ENCODE data around the gene PXYLP1.

PXYLP1 gene

GRCh38 chr3:141308588-141309218 lies 77.1 kb downstream of the PXYLP1 start:
- Histone ChIP-seq H4K8ac (ENCODE audit: low read depth, low read length) (no peak overlapping the region), H2BK120ac (ENCODE audit: insufficient read depth, low read length, poor library complexity) (no peak overlapping the region), H3K4ac (ENCODE audit: low read depth, low read length) (no peak overlapping the region), H3K4me2 (ENCODE audit: low read length) (no peak overlapping the region), H3K9ac (ENCODE audit: low read length) (no peak overlapping the region), H2AK5ac (ENCODE audit: low read length) (no peak overlapping the region), H3K79me2 (ENCODE audit: control insufficient read depth, insufficient read depth, low read length, poor library complexity) (peaks cover 2% of the 10 kb centered on the region), H2AFZ (ENCODE audit: insufficient read depth, low read length, poor library complexity) (no peak overlapping the region), H3K27ac (ENCODE audit: low read depth, low read length) (no peak overlapping the region), H2BK12ac (ENCODE audit: low read length) (no peak overlapping the region), H2BK5ac (ENCODE audit: low read depth, low read length, poor library complexity) (no peak overlapping the region), H3K4me3 (ENCODE audit: low read depth, low read length) (no peak overlapping the region), H4K91ac (ENCODE audit: low read depth, low read length) (no peak overlapping the region), H3K23ac (ENCODE audit: low read length) (no peak overlapping the region), H3K9me3 (ENCODE audit: insufficient read depth, low read depth, low read length) (no peaks in the 10 kb centered on the region), H3K4me1 (ENCODE audit: control insufficient read depth in 1 of 2, insufficient read depth in 2 of 2, low read length in 2 of 2) (peaks cover 6 to 10% of the 10 kb centered on the region in 2 experiments), H3K27me3 (ENCODE audit: insufficient read depth, low read length) (no peaks in the 10 kb centered on the region), H4K12ac (ENCODE audit: low read depth, low read length) (no peak overlapping the region), H3K14ac (ENCODE audit: low read length) (no peak overlapping the region), H3K79me1 (ENCODE audit: low read length) (peaks cover 6% of the 10 kb centered on the region), H3K18ac (ENCODE audit: low read length) (no peak overlapping the region), H3K36me3 (ENCODE audit: control insufficient read depth in 1 of 2, insufficient read depth in 2 of 2, low read length in 2 of 2) (no peaks in the 10 kb centered on the region)
- peak; percentile 70 to 76 for DNase-seq
- WGBS (ENCODE audit: extremely low coverage, insufficient coverage, insufficient read length) = no CpG with 5 or more reads among the region's 13 CpGs

DNA sequence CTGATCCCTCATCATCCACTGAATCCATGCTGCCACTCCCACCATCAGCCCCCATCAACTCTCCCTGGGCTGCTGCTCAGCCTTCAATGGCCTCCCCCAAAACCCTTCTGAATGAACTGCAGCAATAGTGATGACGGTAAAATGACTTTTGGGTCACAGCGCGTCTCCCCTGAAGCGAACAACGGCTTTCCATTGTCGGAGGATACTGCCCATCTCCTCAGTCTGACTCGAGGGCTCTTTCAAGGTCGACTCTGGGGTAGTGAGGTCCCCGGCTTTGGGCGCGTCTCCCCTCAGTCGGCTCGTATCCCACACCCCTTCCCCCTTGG lies 79.5 kb downstream of the PXYLP1 start:
- H4K12ac ChIP-seq (ENCODE audit: low read depth, low read length) = peak overlapping the region; percentile 65
- peak overlapping the region; percentile 93 for H4K8ac ChIP-seq (ENCODE audit: low read depth, low read length)
- H2BK12ac ChIP-seq (ENCODE audit: low read length) = no peak overlapping the region
- no CpG with 5 or more reads among the region's 13 CpGs for WGBS (ENCODE audit: extremely low coverage, insufficient coverage, insufficient read length)
- H3K9ac ChIP-seq (ENCODE audit: low read length) = peak overlapping the region; percentile 78
- H3K4me3 ChIP-seq (ENCODE audit: low read depth, low read length) = peak overlapping the region; percentile 96
- H2AK5ac ChIP-seq (ENCODE audit: low read length) = peak overlapping the region; percentile 14
- peaks cover 6 to 10% of the 10 kb centered on the region in 2 experiments for H3K4me1 ChIP-seq (ENCODE audit: control insufficient read depth in 1 of 2, insufficient read depth in 2 of 2, low read length in 2 of 2)
- H2AFZ ChIP-seq (ENCODE audit: insufficient read depth, low read length, poor library complexity) = peak overlapping the region; percentile 74
- H2BK120ac ChIP-seq (ENCODE audit: insufficient read depth, low read length, poor library complexity) = peak overlapping the region; percentile 34
- no peak overlapping the region for H2BK5ac ChIP-seq (ENCODE audit: low read depth, low read length, poor library complexity)
- peaks cover 6% of the 10 kb centered on the region for H3K79me1 ChIP-seq (ENCODE audit: low read length)
- peaks cover 2% of the 10 kb centered on the region for H3K79me2 ChIP-seq (ENCODE audit: control insufficient read depth, insufficient read depth, low read length, poor library complexity)
- H3K36me3 ChIP-seq (ENCODE audit: control insufficient read depth in 1 of 2, insufficient read depth in 2 of 2, low read length in 2 of 2) = no peaks in the 10 kb centered on the region
- H3K9me3 ChIP-seq (ENCODE audit: insufficient read depth, low read depth, low read length) = no peaks in the 10 kb centered on the region
- H3K27me3 ChIP-seq (ENCODE audit: insufficient read depth, low read length) = no peaks in the 10 kb centered on the region
- no peak for DNase-seq
- peak overlapping the region; percentile 60 for H4K91ac ChIP-seq (ENCODE audit: low read depth, low read length)
- H3K18ac ChIP-seq (ENCODE audit: low read length) = peak overlapping the region; percentile 40
- no peak overlapping the region for H3K27ac ChIP-seq (ENCODE audit: low read depth, low read length)
- peak overlapping the region; percentile 16 for H3K4ac ChIP-seq (ENCODE audit: low read depth, low read length)
- peak overlapping the region; percentile 95 for H3K4me2 ChIP-seq (ENCODE audit: low read length)
- H3K14ac ChIP-seq (ENCODE audit: low read length) = peak overlapping the region; percentile 64
- H3K23ac ChIP-seq (ENCODE audit: low read length) = no peak overlapping the region

- Histone ChIP-seq H3K27ac (ENCODE audit: low read depth, low read length) (no peak overlapping the region), H3K18ac (ENCODE audit: low read length) (peak overlapping the region; percentile 40), H3K79me2 (ENCODE audit: control insufficient read depth, insufficient read depth, low read length, poor library complexity) (peaks cover 2% of the 10 kb centered on the region), H4K12ac (ENCODE audit: low read depth, low read length) (peak overlapping the region; percentile 94), H3K4ac (ENCODE audit: low read depth, low read length) (peak overlapping the region; percentile 16), H2AFZ (ENCODE audit: insufficient read depth, low read length, poor library complexity) (peak overlapping the region; percentile 74), H3K14ac (ENCODE audit: low read length) (peak overlapping the region; percentile 75), H3K36me3 (ENCODE audit: control insufficient read depth in 1 of 2, insufficient read depth in 2 of 2, low read length in 2 of 2) (no peaks in the 10 kb centered on the region), H4K91ac (ENCODE audit: low read depth, low read length) (peak overlapping the region; percentile 65), H3K4me3 (ENCODE audit: low read depth, low read length) (peak overlapping the region; percentile 96), H2BK5ac (ENCODE audit: low read depth, low read length, poor library complexity) (peak overlapping the region; percentile 59), H3K9me3 (ENCODE audit: insufficient read depth, low read depth, low read length) (no peaks in the 10 kb centered on the region), H2BK120ac (ENCODE audit: insufficient read depth, low read length, poor library complexity) (peak overlapping the region; percentile 61), H3K4me1 (ENCODE audit: control insufficient read depth in 1 of 2, insufficient read depth in 2 of 2, low read length in 2 of 2) (peaks cover 6 to 10% of the 10 kb centered on the region in 2 experiments), H2AK5ac (ENCODE audit: low read length) (peak overlapping the region; percentile 14), H4K8ac (ENCODE audit: low read depth, low read length) (peak overlapping the region; percentile 93), H3K23ac (ENCODE audit: low read length) (no peak overlapping the region), H3K4me2 (ENCODE audit: low read length) (peak overlapping the region; percentile 95), H3K9ac (ENCODE audit: low read length) (peak overlapping the region; percentile 78), H2BK12ac (ENCODE audit: low read length) (peak overlapping the region; percentile 20), H3K79me1 (ENCODE audit: low read length) (peaks cover 6% of the 10 kb centered on the region), H3K27me3 (ENCODE audit: insufficient read depth, low read length) (no peaks in the 10 kb centered on the region)
- no CpG with 5 or more reads among the region's 43 CpGs for WGBS (ENCODE audit: extremely low coverage, insufficient coverage, insufficient read length)
- peak; percentile 98 to 99 for DNase-seq
These were observed 80.1 kb downstream of the PXYLP1 start for GRCh38 chr3:141311496-141312353.

DNA sequence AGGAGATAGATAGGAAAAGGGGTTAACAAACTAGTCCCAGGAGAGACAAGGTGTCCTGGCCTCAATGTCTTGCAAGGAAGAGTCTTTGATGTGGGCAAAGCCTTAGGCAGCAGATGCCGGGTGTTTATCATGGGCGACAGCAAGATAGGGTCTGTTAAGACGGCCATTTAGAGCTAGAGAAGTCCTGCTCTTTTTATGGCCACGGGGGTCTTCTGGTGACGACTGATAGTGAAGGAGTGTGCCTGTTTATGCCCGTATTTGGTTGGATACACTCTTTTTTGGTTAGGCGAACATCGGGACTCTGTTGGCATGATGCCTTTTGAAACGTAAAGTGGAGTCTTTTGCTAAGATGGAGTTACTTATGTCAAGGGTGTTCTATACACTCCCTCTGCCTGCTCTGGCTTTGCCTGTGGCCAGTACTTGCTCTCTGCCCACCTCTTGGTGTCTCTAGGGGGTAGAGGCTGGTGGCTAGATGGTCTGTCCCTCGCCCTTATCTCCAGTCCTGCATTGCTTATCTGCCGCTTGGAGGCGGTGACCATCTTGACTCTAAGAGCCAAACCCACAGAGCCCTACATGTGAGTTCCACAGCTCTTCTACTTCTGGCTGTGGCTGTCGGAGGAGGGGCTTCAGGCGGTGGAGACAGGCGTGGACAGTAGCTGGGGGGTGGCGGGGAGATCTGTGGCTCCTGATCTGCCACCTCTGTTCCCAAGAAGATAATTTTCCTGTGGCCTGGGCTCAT lies 80.9 kb downstream of the PXYLP1 start:
- H3K9ac ChIP-seq (ENCODE audit: low read length) = no peak overlapping the region
- no peak overlapping the region for H3K27ac ChIP-seq (ENCODE audit: low read depth, low read length)
- no CpG with 5 or more reads among the region's 16 CpGs for WGBS (ENCODE audit: extremely low coverage, insufficient coverage, insufficient read length)
- H2AFZ ChIP-seq (ENCODE audit: insufficient read depth, low read length, poor library complexity) = peak overlapping the region; percentile 66
- H3K4me3 ChIP-seq (ENCODE audit: low read depth, low read length) = no peak overlapping the region
- peak overlapping the region; percentile 50 for H2BK12ac ChIP-seq (ENCODE audit: low read length)
- peak overlapping the region; percentile 71 for H2AK5ac ChIP-seq (ENCODE audit: low read length)
- H3K4ac ChIP-seq (ENCODE audit: low read depth, low read length) = no peak overlapping the region
- H2BK5ac ChIP-seq (ENCODE audit: low read depth, low read length, poor library complexity) = no peak overlapping the region
- no peaks in the 10 kb centered on the region for H3K9me3 ChIP-seq (ENCODE audit: insufficient read depth, low read depth, low read length)
- peak overlapping the region; percentile 84 for H4K12ac ChIP-seq (ENCODE audit: low read depth, low read length)
- H3K23ac ChIP-seq (ENCODE audit: low read length) = no peak overlapping the region
- H3K4me1 ChIP-seq (ENCODE audit: control insufficient read depth in 1 of 2, insufficient read depth in 2 of 2, low read length in 2 of 2) = peaks cover 6 to 10% of the 10 kb centered on the region in 2 experiments
- H3K27me3 ChIP-seq (ENCODE audit: insufficient read depth, low read length) = no peaks in the 10 kb centered on the region
- no peaks in the 10 kb centered on the region for H3K36me3 ChIP-seq (ENCODE audit: control insufficient read depth in 1 of 2, insufficient read depth in 2 of 2, low read length in 2 of 2)
- no peak overlapping the region for H3K18ac ChIP-seq (ENCODE audit: low read length)
- H3K4me2 ChIP-seq (ENCODE audit: low read length) = peak overlapping the region; percentile 84
- peaks cover 6% of the 10 kb centered on the region for H3K79me1 ChIP-seq (ENCODE audit: low read length)
- H3K79me2 ChIP-seq (ENCODE audit: control insufficient read depth, insufficient read depth, low read length, poor library complexity) = peaks cover 2% of the 10 kb centered on the region
- peak overlapping the region; percentile 63 for H4K91ac ChIP-seq (ENCODE audit: low read depth, low read length)
- H4K8ac ChIP-seq (ENCODE audit: low read depth, low read length) = peak overlapping the region; percentile 93
- no peak overlapping the region for H2BK120ac ChIP-seq (ENCODE audit: insufficient read depth, low read length, poor library complexity)
- no peak for DNase-seq
- peak overlapping the region; percentile 49 for H3K14ac ChIP-seq (ENCODE audit: low read length)

All from trophoblast cell (in vitro differentiated cells and primary cell).